Measurements from ENCODE around the gene LDB2. TPM values are rescaled to one million over a fixed set of nuclear protein-coding genes. Genes with fewer than 3 reads are reported as not detected.

LDB2 gene
- total RNA-seq, 1 donor from 2014 or later: 55.8 TPM

- H3K4me1 ChIP-seq (ENCODE audit: control insufficient read depth in 3 of 3, insufficient read depth in 3 of 3, low read length in 3 of 3): no peaks in the 10 kb centered on the region
- H3K9ac ChIP-seq (ENCODE audit: low read depth in 1 of 3, low read length in 3 of 3): no peak overlapping the region
Observed at GRCh38 chr4:16496501-16496900, 401.9 kb downstream of the LDB2 start.

GRCh38 chr4:16492872-16493271 lies 405.6 kb downstream of the LDB2 start:
- Histone ChIP-seq H3K4me1 (ENCODE audit: control insufficient read depth in 3 of 3, insufficient read depth in 3 of 3, low read length in 3 of 3) (no peaks in the 10 kb centered on the region), H3K9me3 (ENCODE audit: control insufficient read depth in 3 of 3, low read length in 3 of 3) (no peaks in the 10 kb centered on the region), H3K9ac (ENCODE audit: low read depth in 1 of 3, low read length in 3 of 3) (no peak overlapping the region), H3K27ac (ENCODE audit: low read depth, low read length) (no peak overlapping the region), H3K36me3 (ENCODE audit: control insufficient read depth in 3 of 3, insufficient read depth in 3 of 3, low read length in 3 of 3) (no peaks in the 10 kb centered on the region), H3K27me3 (ENCODE audit: control insufficient read depth in 3 of 3, insufficient read depth in 3 of 3, low read length in 3 of 3) (no peaks in the 10 kb centered on the region), H3K4me3 (ENCODE audit: low read length in 3 of 3) (no peak overlapping the region)

More at GRCh38 chr4:16496501-16496900, 401.9 kb downstream of the LDB2 start:
- Histone ChIP-seq H3K27me3 (ENCODE audit: control insufficient read depth in 3 of 3, insufficient read depth in 3 of 3, low read length in 3 of 3) (no peaks in the 10 kb centered on the region), H3K9me3 (ENCODE audit: control insufficient read depth in 3 of 3, low read length in 3 of 3) (peaks cover 0 to 2% (median 0%) of the 10 kb centered on the region in 3 donors), H3K4me3 (ENCODE audit: low read length in 3 of 3) (no peak overlapping the region), H3K27ac (ENCODE audit: low read depth, low read length) (no peak overlapping the region), H3K36me3 (ENCODE audit: control insufficient read depth in 3 of 3, insufficient read depth in 3 of 3, low read length in 3 of 3) (peaks cover 0 to 6% (median 0%) of the 10 kb centered on the region in 3 donors)

GRCh38 chr4:16489226-16489625 lies 409.2 kb downstream of the LDB2 start:
- Histone ChIP-seq H3K27ac (ENCODE audit: low read depth, low read length) (no peak overlapping the region), H3K4me1 (ENCODE audit: control insufficient read depth in 3 of 3, insufficient read depth in 3 of 3, low read length in 3 of 3) (no peaks in the 10 kb centered on the region), H3K4me3 (ENCODE audit: low read length in 3 of 3) (no peak overlapping the region), H3K9me3 (ENCODE audit: control insufficient read depth in 3 of 3, low read length in 3 of 3) (no peaks in the 10 kb centered on the region), H3K36me3 (ENCODE audit: control insufficient read depth in 3 of 3, insufficient read depth in 3 of 3, low read length in 3 of 3) (no peaks in the 10 kb centered on the region), H3K9ac (ENCODE audit: low read depth in 1 of 3, low read length in 3 of 3) (no peak overlapping the region), H3K27me3 (ENCODE audit: control insufficient read depth in 3 of 3, insufficient read depth in 3 of 3, low read length in 3 of 3) (no peaks in the 10 kb centered on the region)

- Histone ChIP-seq H3K27ac (ENCODE audit: low read depth, low read length) (no peak overlapping the region), H3K9ac (ENCODE audit: low read depth in 1 of 3, low read length in 3 of 3) (no peak overlapping the region), H3K4me3 (ENCODE audit: low read length in 3 of 3) (no peak overlapping the region), H3K4me1 (ENCODE audit: control insufficient read depth in 3 of 3, insufficient read depth in 3 of 3, low read length in 3 of 3) (no peaks in the 10 kb centered on the region), H3K27me3 (ENCODE audit: control insufficient read depth in 3 of 3, insufficient read depth in 3 of 3, low read length in 3 of 3) (no peaks in the 10 kb centered on the region), H3K36me3 (ENCODE audit: control insufficient read depth in 3 of 3, insufficient read depth in 3 of 3, low read length in 3 of 3) (no peaks in the 10 kb centered on the region), H3K9me3 (ENCODE audit: control insufficient read depth in 3 of 3, low read length in 3 of 3) (no peaks in the 10 kb centered on the region)
Observed at GRCh38 chr4:16488084-16488483, 410.4 kb downstream of the LDB2 start.

GRCh38 chr4:16484711-16485110 lies 413.7 kb downstream of the LDB2 start:
- Histone ChIP-seq H3K9me3 (ENCODE audit: control insufficient read depth in 3 of 3, low read length in 3 of 3) (no peaks in the 10 kb centered on the region), H3K36me3 (ENCODE audit: control insufficient read depth in 3 of 3, insufficient read depth in 3 of 3, low read length in 3 of 3) (no peaks in the 10 kb centered on the region), H3K27me3 (ENCODE audit: control insufficient read depth in 3 of 3, insufficient read depth in 3 of 3, low read length in 3 of 3) (no peaks in the 10 kb centered on the region), H3K9ac (ENCODE audit: low read depth in 1 of 3, low read length in 3 of 3) (no peak overlapping the region), H3K4me1 (ENCODE audit: control insufficient read depth in 3 of 3, insufficient read depth in 3 of 3, low read length in 3 of 3) (peaks cover 0 to 8% (median 0%) of the 10 kb centered on the region in 3 donors), H3K27ac (ENCODE audit: low read depth, low read length) (no peak overlapping the region), H3K4me3 (ENCODE audit: low read length in 3 of 3) (no peak overlapping the region)

- Histone ChIP-seq H3K9ac (ENCODE audit: low read depth in 1 of 3, low read length in 3 of 3) (no peak overlapping the region), H3K36me3 (ENCODE audit: control insufficient read depth in 3 of 3, insufficient read depth in 3 of 3, low read length in 3 of 3) (no peaks in the 10 kb centered on the region), H3K4me1 (ENCODE audit: control insufficient read depth in 3 of 3, insufficient read depth in 3 of 3, low read length in 3 of 3) (peaks cover 0 to 8% (median 0%) of the 10 kb centered on the region in 3 donors), H3K9me3 (ENCODE audit: control insufficient read depth in 3 of 3, low read length in 3 of 3) (no peaks in the 10 kb centered on the region), H3K27ac (ENCODE audit: low read depth, low read length) (no peak overlapping the region), H3K27me3 (ENCODE audit: control insufficient read depth in 3 of 3, insufficient read depth in 3 of 3, low read length in 3 of 3) (no peaks in the 10 kb centered on the region), H3K4me3 (ENCODE audit: low read length in 3 of 3) (no peak overlapping the region)
Observed at GRCh38 chr4:16483540-16483939, 414.9 kb downstream of the LDB2 start.

GRCh38 chr4:16480011-16480410 lies 418.4 kb downstream of the LDB2 start:
- Histone ChIP-seq H3K27me3 (ENCODE audit: control insufficient read depth in 3 of 3, insufficient read depth in 3 of 3, low read length in 3 of 3) (no peaks in the 10 kb centered on the region), H3K9me3 (ENCODE audit: control insufficient read depth in 3 of 3, low read length in 3 of 3) (peaks cover 0 to 3% (median 0%) of the 10 kb centered on the region in 3 donors), H3K36me3 (ENCODE audit: control insufficient read depth in 3 of 3, insufficient read depth in 3 of 3, low read length in 3 of 3) (no peaks in the 10 kb centered on the region), H3K4me1 (ENCODE audit: control insufficient read depth in 3 of 3, insufficient read depth in 3 of 3, low read length in 3 of 3) (peaks cover 0 to 8% (median 0%) of the 10 kb centered on the region in 3 donors), H3K27ac (ENCODE audit: low read depth, low read length) (no peak overlapping the region), H3K4me3 (ENCODE audit: low read length in 3 of 3) (no peak overlapping the region), H3K9ac (ENCODE audit: low read depth in 1 of 3, low read length in 3 of 3) (no peak overlapping the region)

- H3K27me3 ChIP-seq (ENCODE audit: control insufficient read depth in 3 of 3, insufficient read depth in 3 of 3, low read length in 3 of 3): no peaks in the 10 kb centered on the region
- H3K4me1 ChIP-seq (ENCODE audit: control insufficient read depth in 3 of 3, insufficient read depth in 3 of 3, low read length in 3 of 3): no peaks in the 10 kb centered on the region
- no peak overlapping the region for H3K27ac ChIP-seq (ENCODE audit: low read depth, low read length)
- peaks cover 0 to 8% (median 3%) of the 10 kb centered on the region in 3 donors for H3K9me3 ChIP-seq (ENCODE audit: control insufficient read depth in 3 of 3, low read length in 3 of 3)
- H3K4me3 ChIP-seq (ENCODE audit: low read length in 3 of 3): no peak overlapping the region
- H3K36me3 ChIP-seq (ENCODE audit: control insufficient read depth in 3 of 3, insufficient read depth in 3 of 3, low read length in 3 of 3): no peaks in the 10 kb centered on the region
- no peak overlapping the region for H3K9ac ChIP-seq (ENCODE audit: low read depth in 1 of 3, low read length in 3 of 3)
Observed at GRCh38 chr4:16472537-16472936, 425.9 kb downstream of the LDB2 start.

GRCh38 chr4:16467061-16467460 lies 431.4 kb downstream of the LDB2 start:
- Histone ChIP-seq H3K9me3 (ENCODE audit: control insufficient read depth in 3 of 3, low read length in 3 of 3) (no peaks in the 10 kb centered on the region), H3K27me3 (ENCODE audit: control insufficient read depth in 3 of 3, insufficient read depth in 3 of 3, low read length in 3 of 3) (no peaks in the 10 kb centered on the region), H3K36me3 (ENCODE audit: control insufficient read depth in 3 of 3, insufficient read depth in 3 of 3, low read length in 3 of 3) (no peaks in the 10 kb centered on the region), H3K4me3 (ENCODE audit: low read length in 3 of 3) (no peak overlapping the region), H3K9ac (ENCODE audit: low read depth in 1 of 3, low read length in 3 of 3) (no peak overlapping the region), H3K27ac (ENCODE audit: low read depth, low read length) (no peak overlapping the region), H3K4me1 (ENCODE audit: control insufficient read depth in 3 of 3, insufficient read depth in 3 of 3, low read length in 3 of 3) (no peaks in the 10 kb centered on the region)

- Histone ChIP-seq H3K27me3 (ENCODE audit: control insufficient read depth in 3 of 3, insufficient read depth in 3 of 3, low read length in 3 of 3) (no peaks in the 10 kb centered on the region), H3K4me1 (ENCODE audit: control insufficient read depth in 3 of 3, insufficient read depth in 3 of 3, low read length in 3 of 3) (no peaks in the 10 kb centered on the region), H3K36me3 (ENCODE audit: control insufficient read depth in 3 of 3, insufficient read depth in 3 of 3, low read length in 3 of 3) (no peaks in the 10 kb centered on the region), H3K9ac (ENCODE audit: low read depth in 1 of 3, low read length in 3 of 3) (no peak overlapping the region), H3K27ac (ENCODE audit: low read depth, low read length) (no peak overlapping the region), H3K4me3 (ENCODE audit: low read length in 3 of 3) (no peak overlapping the region), H3K9me3 (ENCODE audit: control insufficient read depth in 3 of 3, low read length in 3 of 3) (no peaks in the 10 kb centered on the region)
Observed at GRCh38 chr4:16466581-16466980, 431.9 kb downstream of the LDB2 start.

- no peaks in the 10 kb centered on the region for H3K36me3 ChIP-seq (ENCODE audit: control insufficient read depth in 3 of 3, insufficient read depth in 3 of 3, low read length in 3 of 3)
- H3K9me3 ChIP-seq (ENCODE audit: control insufficient read depth in 3 of 3, low read length in 3 of 3): no peaks in the 10 kb centered on the region
- H3K4me1 ChIP-seq (ENCODE audit: control insufficient read depth in 3 of 3, insufficient read depth in 3 of 3, low read length in 3 of 3): no peaks in the 10 kb centered on the region
- no peak overlapping the region for H3K4me3 ChIP-seq (ENCODE audit: low read length in 3 of 3)
- no peak overlapping the region for H3K9ac ChIP-seq (ENCODE audit: low read depth in 1 of 3, low read length in 3 of 3)
- H3K27ac ChIP-seq (ENCODE audit: low read depth, low read length): no peak overlapping the region
- no peaks in the 10 kb centered on the region for H3K27me3 ChIP-seq (ENCODE audit: control insufficient read depth in 3 of 3, insufficient read depth in 3 of 3, low read length in 3 of 3)
Observed at GRCh38 chr4:16464651-16465050, 433.8 kb downstream of the LDB2 start.

Data from skeletal muscle tissue (tissue), 4 donors.